HG03558 (cell line): Measurements from ENCODE around the gene ARL10.

Experiments used
- ATAC-seq: cut with Tn5 transposase; IDR thresholded peaks from one replicate; pipeline ENCODE4 v1.9.1; 2021; ENCODE audit warnings: moderate number of reproducible peaks; ENCODE audit not compliant: unreplicated experiment; ENCODE audit errors: extremely low read depth

ARL10 gene

GRCh38 chr5:176365351-176366231 lies at the start of gene ARL10:
TSS of gene ARL10 (plus strand) at chr5:176365487. CDS start at chr5:176365564, 77 bp downstream.
- ATAC-seq = peak; percentile 23

- no peak for ATAC-seq
Observed at GRCh38 chr5:176317534-176318374, 47.5 kb upstream of the ARL10 start.

GRCh38 chr5:176319827-176320554 lies 45.3 kb upstream of the ARL10 start:
- no peak for ATAC-seq

- ATAC-seq = no peak
Observed at GRCh38 chr5:176320577-176320976, 44.7 kb upstream of the ARL10 start.

GRCh38 chr5:176334031-176334770 lies 31.1 kb upstream of the ARL10 start:
- ATAC-seq = no peak

GRCh38 chr5:176337913-176338312 lies 27.4 kb upstream of the ARL10 start:
- ATAC-seq = no peak

- ATAC-seq = no peak
Observed at GRCh38 chr5:176339304-176339703, 26.0 kb upstream of the ARL10 start.

GRCh38 chr5:176341325-176342157 lies 23.7 kb upstream of the ARL10 start:
- no peak for ATAC-seq

- no peak for ATAC-seq
Observed at GRCh38 chr5:176342158-176342483, 23.2 kb upstream of the ARL10 start.

GRCh38 chr5:176342766-176343458 lies 22.4 kb upstream of the ARL10 start:
- no peak for ATAC-seq

GRCh38 chr5:176350416-176350815 lies 14.9 kb upstream of the ARL10 start:
- ATAC-seq = no peak

GRCh38 chr5:176352116-176352878 lies 13.0 kb upstream of the ARL10 start:
- no peak for ATAC-seq

- no peak for ATAC-seq
Observed at GRCh38 chr5:176353533-176353932, 11.8 kb upstream of the ARL10 start.

GRCh38 chr5:176355400-176356178 lies 9.7 kb upstream of the ARL10 start:
- no peak for ATAC-seq

GRCh38 chr5:176356179-176356566 lies 9.1 kb upstream of the ARL10 start:
- no peak for ATAC-seq

GRCh38 chr5:176359658-176360057 lies 5.6 kb upstream of the ARL10 start:
- ATAC-seq = no peak

- no peak for ATAC-seq
Observed at GRCh38 chr5:176360894-176361436, 4.3 kb upstream of the ARL10 start.
